H9 (cell line): ENCODE data around the gene C1orf21. TPM values are rescaled to one million over a fixed set of nuclear protein-coding genes. Genes with fewer than 3 reads are reported as not detected.

Source experiments
- DNase-seq: peaks from one replicate; pipeline ENCODE4 v3.0.0-alpha.2; 2017
- H2AFZ ChIP-seq: one replicate; pipeline ENCODE4 v1.6.1; 2013; ENCODE audit warnings: mild to moderate bottlenecking, low read length, control low read depth, moderate library complexity
- H2AK5ac ChIP-seq: 2 replicates; pipeline ENCODE4 v1.6.1; 2013; ENCODE audit warnings: low read length, control low read depth, mixed read lengths; ENCODE audit not compliant: insufficient read length
- H2BK120ac ChIP-seq: one replicate; pipeline ENCODE4 v1.6.1; 2013; ENCODE audit warnings: low read depth, mild to moderate bottlenecking, low read length, control low read depth, inconsistent platforms; ENCODE audit not compliant: poor library complexity, severe bottlenecking
- H2BK12ac ChIP-seq: 2 replicates; pipeline ENCODE4 v1.6.1; 2013; ENCODE audit warnings: low read length, control low read depth, mixed read lengths, low read depth; ENCODE audit not compliant: insufficient read length
- H2BK15ac ChIP-seq: 2 replicates; pipeline ENCODE4 v1.6.1; 2013; ENCODE audit warnings: low read depth, low read length, control low read depth
- H2BK20ac ChIP-seq: one replicate; pipeline ENCODE4 v1.6.1; 2013; ENCODE audit warnings: low read depth, mild to moderate bottlenecking, low read length, control low read depth, inconsistent platforms; ENCODE audit not compliant: poor library complexity, severe bottlenecking
- H2BK5ac ChIP-seq: 2 replicates; pipeline ENCODE4 v1.6.1; 2013; ENCODE audit warnings: low read length, control low read depth, mixed read lengths; ENCODE audit not compliant: insufficient read length
- H3K14ac ChIP-seq: 2 replicates; pipeline ENCODE4 v1.6.1; 2013; ENCODE audit warnings: low read length, control low read depth; ENCODE audit not compliant: insufficient read depth
- H3K18ac ChIP-seq: 2 replicates; pipeline ENCODE4 v1.6.1; 2013; ENCODE audit warnings: low read depth, mild to moderate bottlenecking, mixed read lengths, low read length, control low read depth; ENCODE audit not compliant: insufficient read length
- H3K23ac ChIP-seq: 2 replicates; pipeline ENCODE4 v1.6.1; 2013; ENCODE audit warnings: low read length, control low read depth, mixed read lengths, low read depth; ENCODE audit not compliant: insufficient read length
- H3K23me2 ChIP-seq: 2 replicates; pipeline ENCODE4 v1.6.1; 2013; ENCODE audit warnings: low read depth, mild to moderate bottlenecking, mixed read lengths, low read length, control low read depth; ENCODE audit not compliant: insufficient read length, poor library complexity, severe bottlenecking
- H3K27ac ChIP-seq: 2 replicates; pipeline ENCODE4 v1.5.1; 2013; ENCODE audit warnings: low read length, control low read depth, mixed read lengths, low read depth; ENCODE audit not compliant: insufficient read length
- H3K27me3 ChIP-seq: 2 replicates; pipeline ENCODE4 v1.6.1; 2013; ENCODE audit warnings: low read length, control low read depth, inconsistent platforms; ENCODE audit not compliant: insufficient read depth
- H3K4ac ChIP-seq: 2 replicates; pipeline ENCODE4 v1.6.1; 2013; ENCODE audit warnings: low read depth, mild to moderate bottlenecking, control low read depth, inconsistent platforms, low read length, moderate library complexity
- H3K4me1 ChIP-seq: 2 replicates; pipeline ENCODE4 v1.6.1; 2013; ENCODE audit warnings: low read length, control low read depth, inconsistent platforms; ENCODE audit not compliant: insufficient read depth
- H3K4me2 ChIP-seq: 2 replicates; pipeline ENCODE4 v1.6.1; 2013; ENCODE audit warnings: low read length, control low read depth, mixed read lengths; ENCODE audit not compliant: insufficient read length, insufficient read depth
- H3K56ac ChIP-seq: 2 replicates; pipeline ENCODE4 v1.6.1; 2013; ENCODE audit warnings: low read depth, mild to moderate bottlenecking, mixed read lengths, low read length, control low read depth; ENCODE audit not compliant: insufficient read length
- H3K79me1 ChIP-seq: 2 replicates; pipeline ENCODE4 v1.6.1; 2013; ENCODE audit warnings: low read depth, mild to moderate bottlenecking, moderate library complexity, low read length, control low read depth, inconsistent platforms; ENCODE audit not compliant: insufficient read depth, poor library complexity, severe bottlenecking
- H3K79me2 ChIP-seq: 2 replicates; pipeline ENCODE4 v1.6.1; 2013; ENCODE audit warnings: low read length, control low read depth, inconsistent platforms; ENCODE audit not compliant: insufficient read depth
- H3K9ac ChIP-seq: 2 replicates; pipeline ENCODE4 v1.6.1; 2013; ENCODE audit warnings: low read length, control low read depth, mixed read lengths; ENCODE audit not compliant: insufficient read length; ENCODE audit errors: extremely low read depth
- H3K9me3 ChIP-seq: one replicate; pipeline ENCODE4 v1.6.1; 2013; ENCODE audit warnings: low read depth, low read length, inconsistent platforms; ENCODE audit not compliant: control insufficient read depth
- H3T11ph ChIP-seq: one replicate; pipeline ENCODE4 v1.6.1; 2013; ENCODE audit warnings: mild to moderate bottlenecking, low read length, control low read depth, inconsistent platforms
- H4K20me1 ChIP-seq: one replicate; pipeline ENCODE4 v1.6.1; 2013; ENCODE audit not compliant: control insufficient read depth, insufficient read length, insufficient read depth
- H4K5ac ChIP-seq: 2 replicates; pipeline ENCODE4 v1.6.1; 2013; ENCODE audit warnings: low read depth, mild to moderate bottlenecking, mixed read lengths, low read length, control low read depth; ENCODE audit not compliant: insufficient read length
- H4K8ac ChIP-seq: replicated peaks from 2 replicates; pipeline ENCODE4 v1.6.1; 2013; ENCODE audit warnings: low read length, control low read depth, mixed read lengths, low read depth; ENCODE audit not compliant: insufficient read length
- H4K91ac ChIP-seq: 2 replicates; pipeline ENCODE4 v1.6.1; 2013; ENCODE audit warnings: low read depth, mild to moderate bottlenecking, moderate library complexity, mixed read lengths, low read length, control low read depth; ENCODE audit not compliant: insufficient read length
- H3K27ac Mint-ChIP-seq, 3 experiments: 2 replicates in 2 of 3; 3 replicates in 1 of 3; pipeline ENCODE4 v1.8.0; 2020 to 2021; ENCODE audit warnings: mixed read lengths in 3 of 3, mild to moderate bottlenecking in 1 of 3, moderate library complexity in 1 of 3
- H3K27me3 Mint-ChIP-seq: 2 replicates; pipeline ENCODE4 v1.8.0; 2021; ENCODE audit warnings: low read depth, mild to moderate bottlenecking, moderate library complexity, mixed read lengths
- H3K36me3 Mint-ChIP-seq, 3 experiments: 2 replicates in 2 of 3; 3 replicates in 1 of 3; pipeline ENCODE4 v1.8.0; 2020 to 2021; ENCODE audit warnings: low read depth in 3 of 3, mixed read lengths in 3 of 3; ENCODE audit not compliant: insufficient read depth in 1 of 3
- H3K4me1 Mint-ChIP-seq, 2 experiments: 2 replicates each; pipeline ENCODE4 v1.8.0; 2020; ENCODE audit warnings: mixed read lengths in 2 of 2
- H3K4me3 Mint-ChIP-seq, 2 experiments: 2 replicates in 1 of 2; 3 replicates in 1 of 2; pipeline ENCODE4 v1.8.0; 2020 to 2021; ENCODE audit warnings: mild to moderate bottlenecking in 2 of 2, mixed read lengths in 2 of 2, moderate library complexity in 1 of 2
- H3K9me3 Mint-ChIP-seq, 2 experiments: 2 replicates in 1 of 2; 3 replicates in 1 of 2; pipeline ENCODE4 v1.8.0; 2020; ENCODE audit warnings: mild to moderate bottlenecking in 2 of 2, mixed read lengths in 2 of 2, moderate library complexity in 1 of 2
- CTCF ChIP-seq: fragments of 200-600 bp; sonication (generic); conservative IDR thresholded peaks from 3 replicates; pipeline ENCODE4 v1.8.0; 2021; ENCODE audit warnings: antibody characterized with exemption, mild to moderate bottlenecking
- WGBS: extraction: QIAGEN DNeasy Blood & Tissue Kit; methylation state at CpG from one replicate; pipeline ENCODE4 v1.1.7; 2013; ENCODE audit warnings: missing lambda C conversion rate, low lambda C conversion rate, mixed read lengths; ENCODE audit not compliant: insufficient read length; ENCODE audit errors: extremely low coverage; 5-methylcytosine and 5-hydroxymethylcytosine counted together
- total RNA-seq: library from RNA; stranded (reverse); gene quantifications from 2 replicates; pipeline ENCODE4 v1.2.1, GENCODE V29; 2021

C1orf21 gene
- total RNA-seq, 1 experiment from 2014 or later, result 36.0 TPM

DNA sequence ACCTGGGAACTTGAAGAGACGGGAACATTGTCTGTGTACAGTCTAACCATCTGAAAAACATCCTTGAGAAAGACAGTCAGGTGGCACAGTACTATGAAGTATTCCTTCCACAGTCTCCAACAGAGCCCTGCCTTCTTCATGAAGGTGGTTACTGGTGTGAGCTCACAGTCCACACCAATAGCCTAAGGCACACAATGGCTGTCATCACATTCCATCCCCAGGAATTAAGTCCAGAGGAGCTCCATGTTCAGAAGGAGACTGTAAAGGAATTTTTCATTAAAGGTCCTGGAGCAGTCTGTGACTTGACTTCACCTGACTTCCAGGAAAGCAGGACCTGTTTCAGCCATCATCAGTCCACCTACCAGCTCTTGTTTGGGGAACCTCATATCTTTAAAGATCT lies 180.2 kb downstream of the C1orf21 start:
- H3K27me3 Mint-ChIP-seq, result no peaks in the 10 kb centered on the region
- no peak overlapping the region for H2BK120ac ChIP-seq
- no CpG with 5 or more reads among the region's 1 CpG for WGBS

More for the DNA sequence above, 180.2 kb downstream of the C1orf21 start:
- H3K23me2 ChIP-seq, result no peaks in the 10 kb centered on the region
- no peak overlapping the region for H4K8ac ChIP-seq
- H2BK15ac ChIP-seq, result no peak overlapping the region
- H2BK20ac ChIP-seq, result no peak overlapping the region
- no peaks in the 10 kb centered on the region for H3K79me2 ChIP-seq
- no peaks in the 10 kb centered on the region for H3K9me3 ChIP-seq
- H3K4me2 ChIP-seq, result no peak overlapping the region
- no peak overlapping the region for H3K9ac ChIP-seq
- Mint-ChIP-seq H3K9me3 (no peaks in the 10 kb centered on the region), H3K4me3 (no peak overlapping the region), H3K4me1 (peaks cover 3 to 9% of the 10 kb centered on the region in 2 experiments; a peak in 3 of 4 replicates), H3K36me3 (peaks cover 1 to 26% (median 3%) of the 10 kb centered on the region in 3 experiments; a peak in 6 of 7 replicates), H3K27ac (no peak overlapping the region)
- no peak overlapping the region for H4K91ac ChIP-seq
- no peaks in the 10 kb centered on the region for H3K79me1 ChIP-seq
- no peak overlapping the region for H3T11ph ChIP-seq
- H2BK12ac ChIP-seq, result no peak overlapping the region
- no peak for DNase-seq
- H2AFZ ChIP-seq, result no peak overlapping the region
- no peak overlapping the region for H3K27ac ChIP-seq
- H3K27me3 ChIP-seq, result no peaks in the 10 kb centered on the region
- no peak overlapping the region for H3K56ac ChIP-seq
- no peak for TF ChIP-seq CTCF
- no peak overlapping the region for H3K23ac ChIP-seq
- no peak overlapping the region for H4K5ac ChIP-seq
- no peak overlapping the region for H3K14ac ChIP-seq
- no peak overlapping the region for H2BK5ac ChIP-seq
- no peak overlapping the region for H3K18ac ChIP-seq
- no peak overlapping the region for H2AK5ac ChIP-seq
- H4K20me1 ChIP-seq, result no peaks in the 10 kb centered on the region
- no peak overlapping the region for H3K4ac ChIP-seq
- no peaks in the 10 kb centered on the region for H3K4me1 ChIP-seq
